SIG-M5 treated with dmso at 0.1 percent for 504 hours (cell line): Measurements from ENCODE around the gene SF3A1.
A peak's percentile ranks its signal among the peaks of the same experiment; 100 is the strongest.
"Not testable (repeated sequence)": the region's sequence is repeated elsewhere in the genome, so short reads cannot be mapped to it uniquely, and the experiment has no call there.

Experiments used
- DNase-seq: peaks from one replicate; lab custom pipeline; 2025; ENCODE audit not compliant: unreplicated experiment; lab: John Stamatoyannopoulos, UW

SF3A1 gene

DNA sequence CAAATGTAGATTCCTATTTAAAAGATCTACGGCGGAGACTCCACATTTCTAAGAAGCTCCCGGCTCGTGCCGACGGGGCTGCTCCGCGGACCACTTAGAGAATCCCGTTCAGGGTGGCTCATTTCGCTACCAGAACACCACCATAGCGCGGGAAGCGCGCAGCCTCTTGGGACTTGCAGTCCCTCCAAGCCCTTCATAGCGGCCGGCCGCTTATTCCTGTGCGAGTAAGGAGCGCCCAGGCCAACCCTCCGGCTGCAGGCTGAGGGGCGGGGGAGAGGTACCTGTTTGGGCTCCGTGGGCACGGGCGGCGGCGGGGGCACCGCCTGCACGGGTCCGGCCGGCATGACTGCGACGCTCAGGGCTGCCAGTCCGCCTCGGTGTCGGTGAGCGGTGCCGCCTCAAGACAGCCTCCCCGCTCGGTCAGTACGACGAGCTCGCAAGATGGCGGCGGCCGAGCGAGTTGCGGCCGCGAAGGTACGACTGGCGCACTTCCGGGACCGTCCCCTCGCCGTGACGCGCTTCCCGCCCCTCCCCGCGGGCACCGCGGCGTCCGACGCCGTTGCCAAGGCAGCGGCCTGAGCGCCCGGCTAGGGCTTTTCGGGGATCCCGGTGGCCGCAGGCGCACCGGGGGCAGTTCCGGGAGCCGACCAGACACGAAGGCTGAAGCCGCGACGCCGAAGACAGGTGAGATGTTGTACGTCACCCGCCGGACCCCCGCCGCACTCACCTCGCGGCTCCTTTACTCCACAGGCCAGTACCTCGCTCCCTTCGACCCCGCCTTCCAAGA lies at the start of gene SF3A1, which contains the start of gene CCDC157:
Gene SF3A1, minus strand, starts transcription at position 446 of the 787 bp plus-strand sequence. Its CDS starts 102 bp downstream, at position 344.
Gene CCDC157, plus strand, starts transcription at position 559 of the 787 bp plus-strand sequence. CDS start 8,994 bp downstream, outside the sequence.
- DNase-seq, result peak; percentile 75

DNA sequence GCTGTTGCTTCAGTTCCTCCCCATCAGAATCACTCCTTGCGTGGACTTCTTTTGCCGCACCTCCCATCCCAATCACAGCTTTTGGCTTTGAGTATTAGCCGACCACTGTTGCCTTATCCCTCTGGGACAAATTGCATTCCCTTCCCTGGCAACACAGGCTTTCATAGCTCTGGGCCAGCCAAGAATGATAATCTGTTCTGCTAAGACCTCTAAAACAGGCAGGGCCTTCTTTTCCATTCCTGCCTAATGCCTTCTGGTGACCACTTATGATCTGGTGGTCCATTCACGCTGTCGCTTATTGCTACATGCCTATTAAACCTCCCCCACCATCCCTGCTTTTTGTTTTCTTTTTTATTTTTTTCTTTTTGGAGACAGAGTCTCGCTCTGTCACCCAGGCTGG lies 49.7 kb upstream of the SF3A1 start:
- no peak for DNase-seq

DNA sequence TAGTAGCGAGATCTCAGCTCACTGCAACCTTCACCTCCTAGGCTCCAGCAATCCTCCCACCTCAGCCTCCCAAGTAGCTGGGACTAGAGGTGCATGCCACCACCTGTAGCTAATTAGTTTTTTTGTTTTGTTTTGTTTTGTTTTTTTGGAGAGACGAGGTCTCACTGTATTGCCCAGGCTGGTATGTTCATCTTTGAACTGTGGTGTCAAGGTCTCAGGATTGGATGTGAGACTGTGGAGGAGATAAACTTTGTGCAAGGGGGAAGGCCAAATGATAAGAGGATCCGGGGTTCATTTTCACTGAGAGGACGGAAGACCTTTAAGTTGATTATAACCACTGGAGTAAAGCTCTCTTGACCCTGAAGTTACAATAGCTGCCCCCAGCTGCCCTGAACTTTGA lies 49.0 kb upstream of the SF3A1 start:
- no peak for DNase-seq

DNA sequence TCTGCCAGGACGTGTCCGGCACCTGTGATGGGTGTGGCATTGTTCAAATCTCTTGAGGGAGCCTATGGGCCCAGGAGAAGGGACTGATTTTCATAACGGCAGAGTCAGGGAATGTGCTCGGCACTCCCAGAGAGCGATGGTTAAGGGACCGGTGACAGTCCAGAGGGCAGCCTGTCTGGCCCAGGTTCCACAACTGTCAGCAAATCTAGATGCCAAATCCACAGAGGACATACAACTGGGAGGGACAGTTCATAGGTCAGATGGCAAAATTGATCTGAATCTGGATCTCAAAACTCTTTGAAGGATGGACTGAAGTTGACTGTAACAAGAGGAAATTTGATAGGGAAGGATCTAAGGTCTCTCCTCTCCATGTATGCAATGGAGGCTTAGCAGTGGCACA lies 47.6 kb upstream of the SF3A1 start:
- DNase-seq, result no peak

DNA sequence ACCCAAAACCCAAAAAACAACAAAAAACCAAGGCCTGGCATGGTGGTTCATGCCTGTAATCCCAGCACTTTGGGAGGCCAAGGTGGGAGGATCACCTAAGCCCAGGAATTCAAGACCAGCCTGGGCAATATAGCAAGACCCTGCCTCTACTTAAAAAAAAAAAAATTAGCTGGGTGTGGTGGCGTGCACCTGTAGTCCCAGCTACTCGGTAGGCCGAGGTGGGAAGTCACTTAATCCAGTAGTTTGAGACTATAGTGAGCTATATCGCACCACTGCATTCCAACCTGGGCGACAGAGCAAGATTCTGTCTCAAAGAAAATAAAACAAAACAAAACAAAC lies 46.0 kb upstream of the SF3A1 start:
- not testable (repeated sequence) for DNase-seq

GRCh38 chr22:30402028-30402765 lies 45.5 kb upstream of the SF3A1 start:
- no peak for DNase-seq

GRCh38 chr22:30401024-30401423 lies 44.3 kb upstream of the SF3A1 start:
- DNase-seq, result not testable (repeated sequence)

DNA sequence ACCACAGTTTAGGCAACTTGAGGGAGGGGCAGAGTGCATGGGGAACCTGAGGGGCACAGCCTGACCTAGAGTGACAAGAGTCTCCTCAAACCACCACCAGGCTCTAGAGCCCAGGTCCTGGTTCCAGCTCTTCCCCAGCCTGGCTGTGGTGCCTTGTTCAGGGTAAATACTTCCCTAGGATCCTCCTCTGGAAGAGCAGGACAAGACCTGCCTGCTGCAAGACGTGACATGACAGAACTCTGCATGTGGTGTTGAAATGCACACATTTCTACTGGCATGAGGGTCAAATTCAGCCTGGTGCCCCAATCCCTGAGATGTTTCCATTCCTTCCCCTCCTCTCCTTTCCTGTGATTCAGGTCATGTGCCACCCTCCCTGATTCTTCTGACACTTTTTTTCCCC lies 43.5 kb upstream of the SF3A1 start:
- DNase-seq, result no peak

DNA sequence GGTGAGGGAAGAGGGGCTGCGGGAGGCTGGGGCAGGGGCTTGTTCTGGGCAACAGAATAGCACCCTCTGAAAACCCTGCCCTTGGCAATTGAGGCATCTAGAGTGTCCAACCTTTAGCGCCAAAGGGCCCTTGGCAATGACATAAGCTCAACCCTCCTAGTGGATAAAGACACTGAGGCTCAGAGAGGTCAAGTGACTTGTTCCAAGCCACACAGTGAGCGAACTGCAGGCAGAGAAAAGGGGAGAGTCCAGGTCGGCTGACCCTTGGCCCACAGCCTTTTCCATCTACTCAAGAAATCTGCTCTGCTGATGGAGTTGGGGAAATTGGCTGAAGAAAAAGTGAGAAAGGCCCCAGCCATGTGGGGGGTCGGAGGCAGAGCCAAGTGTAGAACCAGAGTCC lies 43.0 kb upstream of the SF3A1 start:
- DNase-seq, result no peak

- no peak for DNase-seq
These were observed 42.3 kb upstream of the SF3A1 start for GRCh38 chr22:30398685-30399680.

DNA sequence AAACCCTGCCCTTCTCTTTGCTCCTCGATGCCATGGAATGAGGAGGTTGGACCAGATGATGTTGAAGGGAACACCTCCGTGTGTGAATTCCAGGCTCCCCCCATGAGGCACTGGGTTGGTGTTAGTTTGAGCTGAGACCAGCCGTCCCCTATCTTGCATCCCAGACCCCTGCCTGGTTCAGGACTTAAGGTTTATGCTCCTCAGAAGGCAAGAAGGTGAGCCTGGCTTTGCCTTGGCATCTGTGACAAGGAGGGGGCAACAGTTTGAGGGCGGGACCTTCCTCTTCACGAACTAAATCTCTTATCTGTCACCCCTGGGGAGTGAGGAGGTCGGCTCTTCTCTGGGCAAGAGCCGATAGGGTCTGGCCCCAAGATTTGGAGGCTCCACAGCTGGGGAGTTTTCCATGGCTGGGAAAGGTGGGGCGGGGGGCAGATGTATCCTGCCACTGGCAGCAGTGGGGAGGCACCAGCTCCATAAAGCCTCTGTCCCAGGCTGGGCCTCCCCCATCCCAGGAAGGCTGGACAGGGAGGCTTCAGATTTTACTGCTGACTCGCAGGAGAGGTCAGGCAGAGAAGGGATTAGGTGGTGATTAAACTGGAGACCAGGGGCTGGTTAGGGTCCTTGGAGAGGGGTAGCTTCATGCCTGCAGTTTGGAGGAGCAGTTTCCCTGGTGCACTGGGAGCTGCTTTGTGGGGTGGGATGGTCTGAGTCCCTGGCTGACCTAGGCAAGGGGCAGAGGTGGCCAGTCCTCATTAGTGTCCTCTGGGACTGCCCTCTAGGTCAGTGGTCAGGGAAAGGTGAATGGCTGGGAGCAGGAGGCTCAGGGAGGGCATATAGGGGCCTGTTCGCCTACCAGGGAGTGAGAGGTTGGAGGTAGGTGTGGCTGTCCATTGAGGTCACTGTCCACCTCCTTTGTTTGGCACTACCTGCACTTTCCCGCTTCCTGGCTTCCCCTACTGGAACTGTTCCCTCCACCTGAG lies 41.3 kb upstream of the SF3A1 start:
- no peak for DNase-seq

DNA sequence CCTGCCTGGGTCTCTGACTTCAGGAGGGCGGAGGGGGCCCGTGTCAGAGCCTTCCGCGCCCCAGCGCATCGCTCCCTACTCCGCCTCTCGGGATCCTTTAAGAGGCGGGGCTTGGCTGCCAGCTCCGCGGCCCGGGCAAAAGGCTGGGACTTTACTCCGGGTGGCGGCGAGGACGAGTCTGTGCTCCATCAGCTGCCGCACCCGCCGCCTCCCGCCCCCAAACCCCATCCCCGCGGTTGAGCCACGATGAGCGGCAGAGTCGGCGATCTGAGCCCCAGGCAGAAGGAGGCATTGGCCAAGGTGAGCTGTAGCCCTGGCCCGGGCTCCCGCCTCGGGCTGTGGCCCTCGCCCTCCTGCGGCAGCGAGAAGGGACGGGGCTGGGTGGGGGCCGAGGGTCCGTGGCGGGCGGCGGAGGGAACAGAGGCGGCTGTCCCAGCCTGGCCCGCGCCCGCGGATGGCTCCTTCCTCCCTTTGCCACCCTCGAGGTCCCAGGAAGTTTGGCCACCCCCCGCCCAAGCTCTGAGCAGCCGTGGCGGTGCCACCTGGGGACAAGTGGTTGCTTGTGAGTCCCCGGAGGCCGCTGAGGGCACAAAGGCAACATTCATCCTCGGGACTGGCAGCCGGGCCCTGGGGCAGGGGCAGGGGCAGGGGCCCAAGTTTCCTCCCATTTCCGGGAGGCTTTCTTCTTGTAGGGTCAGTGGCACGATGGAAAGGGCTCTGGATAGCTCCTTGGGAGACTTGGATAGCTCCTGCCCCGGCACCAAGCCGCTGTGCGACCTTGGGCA lies 40.4 kb upstream of the SF3A1 start, which contains the start of gene SEC14L2:
Gene SEC14L2, plus strand, starts transcription at position 148 of the 785 bp plus-strand sequence. Its CDS starts 99 bp downstream, at position 247.
- DNase-seq, result no peak

GRCh38 chr22:30393885-30394284 lies 37.2 kb upstream of the SF3A1 start:
- DNase-seq, result no peak

DNA sequence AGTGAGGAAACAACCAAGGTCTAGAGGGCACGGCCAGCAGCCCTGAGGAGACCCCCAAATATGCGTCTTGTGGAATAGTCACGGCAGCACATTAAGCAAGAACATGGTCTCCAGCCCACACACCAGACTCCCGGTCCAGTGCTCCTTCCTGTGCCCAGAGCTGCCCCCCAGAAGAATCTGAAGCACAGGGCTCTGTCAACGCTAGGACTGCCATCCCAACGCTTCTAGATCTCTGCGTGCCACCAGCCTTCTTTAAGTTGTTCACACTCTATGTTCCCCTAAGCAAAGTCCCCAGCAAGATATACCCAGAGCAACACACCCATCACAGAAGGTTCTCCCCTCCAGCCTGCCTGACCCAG lies 36.6 kb upstream of the SF3A1 start:
- no peak for DNase-seq

- DNase-seq, result no peak
These were observed 36.1 kb upstream of the SF3A1 start for GRCh38 chr22:30392661-30393321.

- peak; percentile 57 for DNase-seq
These were observed 34.4 kb upstream of the SF3A1 start for GRCh38 chr22:30390974-30391691.

GRCh38 chr22:30386960-30387827 lies 30.5 kb upstream of the SF3A1 start, which contains the start of gene RNF215:
Gene RNF215, minus strand, starts transcription at chr22:30387411. Its CDS starts 98 bp downstream, at chr22:30387313.
- peak; percentile 52 for DNase-seq
